MM.1S (cell line): Measurements from ENCODE around the gene OR8A1.

Source experiments
- EZH2 ChIP-seq: fragments of 300-600 bp; sonication (generic); optimal IDR thresholded peaks from 2 replicates; pipeline ENCODE3; 2017; ENCODE audit warnings: low read depth, mild to moderate bottlenecking, antibody characterized with exemption, low read length, mixed read lengths
- EZH2phosphoT487 ChIP-seq: fragments of 300-600 bp; sonication (generic); IDR thresholded peaks from 2 replicates; pipeline ENCODE4 v1.6.1; 2018; ENCODE audit warnings: antibody characterized with exemption, low read length
- TF ChIP-seq, protein P1 (sequence below): fragments of 300-600 bp; sonication (generic); IDR thresholded peaks from 2 replicates; pipeline ENCODE4 v1.5.1; 2016; ENCODE audit warnings: antibody characterized with exemption, low read length, mixed read lengths

DNA sequence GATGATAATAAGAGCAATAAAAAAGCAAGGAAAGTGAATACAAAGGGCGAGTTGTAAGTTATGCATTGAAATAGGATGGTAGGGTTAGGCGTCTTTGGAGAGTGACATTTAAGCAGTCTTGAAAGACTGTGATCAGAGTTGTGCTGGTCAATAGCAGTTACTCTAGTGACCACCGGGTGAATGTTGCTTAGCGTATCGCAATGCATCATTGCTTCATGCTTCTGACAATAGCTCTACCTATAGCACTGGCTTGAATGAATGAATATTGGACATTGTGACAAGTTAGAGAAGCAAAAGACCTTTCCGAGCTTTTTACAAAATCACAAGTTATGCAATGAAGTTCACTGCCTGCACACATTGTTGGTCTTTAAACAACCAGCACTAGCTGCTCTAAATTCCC is 18.6 kb upstream of the OR8A1 start:
- TF ChIP-seq EZH2phosphoT487 (no peak), EZH2 (no peak)
- TF ChIP-seq, protein P1, sequence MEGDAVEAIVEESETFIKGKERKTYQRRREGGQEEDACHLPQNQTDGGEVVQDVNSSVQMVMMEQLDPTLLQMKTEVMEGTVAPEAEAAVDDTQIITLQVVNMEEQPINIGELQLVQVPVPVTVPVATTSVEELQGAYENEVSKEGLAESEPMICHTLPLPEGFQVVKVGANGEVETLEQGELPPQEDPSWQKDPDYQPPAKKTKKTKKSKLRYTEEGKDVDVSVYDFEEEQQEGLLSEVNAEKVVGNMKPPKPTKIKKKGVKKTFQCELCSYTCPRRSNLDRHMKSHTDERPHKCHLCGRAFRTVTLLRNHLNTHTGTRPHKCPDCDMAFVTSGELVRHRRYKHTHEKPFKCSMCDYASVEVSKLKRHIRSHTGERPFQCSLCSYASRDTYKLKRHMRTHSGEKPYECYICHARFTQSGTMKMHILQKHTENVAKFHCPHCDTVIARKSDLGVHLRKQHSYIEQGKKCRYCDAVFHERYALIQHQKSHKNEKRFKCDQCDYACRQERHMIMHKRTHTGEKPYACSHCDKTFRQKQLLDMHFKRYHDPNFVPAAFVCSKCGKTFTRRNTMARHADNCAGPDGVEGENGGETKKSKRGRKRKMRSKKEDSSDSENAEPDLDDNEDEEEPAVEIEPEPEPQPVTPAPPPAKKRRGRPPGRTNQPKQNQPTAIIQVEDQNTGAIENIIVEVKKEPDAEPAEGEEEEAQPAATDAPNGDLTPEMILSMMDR = 0 out of 2 replicates have a peak, but pooled peaks have one; percentile 8
